Uterus (tissue), 2 donors: Measurements from ENCODE around the gene PSD4.

Source experiments
- CTCF ChIP-seq, 4 experiments: fragments of 200-600 bp in 2 of 4; fragments of 450-650 bp in 2 of 4; sonication (generic) in 2 of 4; IDR thresholded peaks; one replicate each; pipeline ENCODE4 v1.5.1; 2016 to 2019; ENCODE audit warnings: antibody characterized with exemption in 4 of 4, mild to moderate bottlenecking in 2 of 4, moderate library complexity in 1 of 4
- POLR2A ChIP-seq, 2 donors: fragments of 450-650 bp; IDR thresholded peaks; one replicate each; pipeline ENCODE4 v1.6.1; 2016; ENCODE audit warnings: antibody characterized with exemption in 2 of 2, mild to moderate bottlenecking in 1 of 2, moderate library complexity in 1 of 2

- TF ChIP-seq CTCF (IDR thresholded peaks at IDR 0.05) (no peak), POLR2A (IDR thresholded peaks at IDR 0.05) (no peak)
These were observed 57.3 kb downstream of the PSD4 start for GRCh38 chr2:113231064-113231463.
